ENCODE measurements around the gene OSBPL5. TPM values are rescaled to one million over a fixed set of nuclear protein-coding genes. Genes with fewer than 3 reads are reported as not detected.

Gene OSBPL5
- polyA plus RNA-seq, 3 donors, result 3.1 to 30.3 (median 6.8) TPM

DNA sequence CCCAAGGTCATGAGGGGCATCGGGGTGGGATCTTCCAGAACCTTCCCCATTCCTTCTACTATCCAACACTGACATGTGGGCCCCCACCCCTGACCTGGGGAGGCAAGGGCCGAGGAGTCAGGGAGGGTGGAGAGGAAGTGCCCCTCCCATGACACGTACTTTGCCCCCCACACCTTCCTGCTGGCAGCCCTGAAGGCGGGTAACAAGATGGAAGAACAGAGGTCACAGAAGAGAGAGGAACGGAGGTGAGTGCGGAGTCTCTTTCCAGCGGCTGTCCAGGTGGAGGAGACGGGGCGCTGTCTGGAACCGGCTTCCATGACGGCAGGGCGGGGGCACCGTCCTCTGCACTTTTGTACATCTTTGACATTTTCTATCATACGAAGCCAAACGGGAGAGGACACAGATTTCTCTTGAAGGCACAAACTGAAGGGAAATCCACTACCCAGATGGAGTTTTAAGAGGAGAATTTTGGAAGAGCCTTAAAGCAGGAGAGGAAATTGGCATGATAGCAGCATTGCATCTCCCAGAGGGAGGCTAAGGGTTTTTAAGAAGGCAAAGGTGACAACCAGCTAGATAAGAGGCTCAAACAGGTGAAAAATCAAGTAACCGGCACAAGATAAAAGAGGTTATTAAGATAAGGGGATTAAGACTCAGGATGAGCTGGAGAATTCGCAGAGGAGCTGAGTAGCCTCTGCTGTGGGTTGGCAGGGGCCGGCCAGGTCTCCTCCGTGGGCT is 16.7 kb downstream of the OSBPL5 start:
- no peaks in the 10 kb centered on the region for H3K9me3 ChIP-seq (replicated peaks in 1 of 2; ENCODE audit: control insufficient read depth in 1 of 2, insufficient read depth in 1 of 2, low read length in 2 of 2)
- TF ChIP-seq, protein P1, sequence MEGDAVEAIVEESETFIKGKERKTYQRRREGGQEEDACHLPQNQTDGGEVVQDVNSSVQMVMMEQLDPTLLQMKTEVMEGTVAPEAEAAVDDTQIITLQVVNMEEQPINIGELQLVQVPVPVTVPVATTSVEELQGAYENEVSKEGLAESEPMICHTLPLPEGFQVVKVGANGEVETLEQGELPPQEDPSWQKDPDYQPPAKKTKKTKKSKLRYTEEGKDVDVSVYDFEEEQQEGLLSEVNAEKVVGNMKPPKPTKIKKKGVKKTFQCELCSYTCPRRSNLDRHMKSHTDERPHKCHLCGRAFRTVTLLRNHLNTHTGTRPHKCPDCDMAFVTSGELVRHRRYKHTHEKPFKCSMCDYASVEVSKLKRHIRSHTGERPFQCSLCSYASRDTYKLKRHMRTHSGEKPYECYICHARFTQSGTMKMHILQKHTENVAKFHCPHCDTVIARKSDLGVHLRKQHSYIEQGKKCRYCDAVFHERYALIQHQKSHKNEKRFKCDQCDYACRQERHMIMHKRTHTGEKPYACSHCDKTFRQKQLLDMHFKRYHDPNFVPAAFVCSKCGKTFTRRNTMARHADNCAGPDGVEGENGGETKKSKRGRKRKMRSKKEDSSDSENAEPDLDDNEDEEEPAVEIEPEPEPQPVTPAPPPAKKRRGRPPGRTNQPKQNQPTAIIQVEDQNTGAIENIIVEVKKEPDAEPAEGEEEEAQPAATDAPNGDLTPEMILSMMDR (IDR thresholded peaks at IDR 0.05), result no peak
- Mint-ChIP-seq H3K4me3 (no peak overlapping the region), H3K27ac (peak overlapping the region in 5 of 7 donors; percentile 2 to 73 (median 58)), H3K36me3 (peaks cover 35 to 60% of the 10 kb centered on the region in 2 donors), H3K9me3 (peaks cover 0 to 2% (median 0%) of the 10 kb centered on the region in 7 donors), H3K27me3 (ENCODE audit: low read depth in 3 of 3) (no peaks in the 10 kb centered on the region), H3K4me1 (peaks cover 24% of the 10 kb centered on the region)
- no peak overlapping the region for H3K4me3 ChIP-seq (replicated peaks in 1 of 3; ENCODE audit: low read depth in 2 of 3, low read length in 3 of 3)
- H3K9ac ChIP-seq (ENCODE audit: insufficient read depth, low read length, poor library complexity, severe bottlenecking), result no peak overlapping the region
- H4K20me1 ChIP-seq (ENCODE audit: insufficient read depth, low read length), result peaks cover 100% of the 10 kb centered on the region
- no peak for DNase-seq
- H3K36me3 ChIP-seq (replicated peaks in 1 of 2; ENCODE audit: control insufficient read depth in 1 of 2, insufficient read depth in 2 of 2, low read length in 2 of 2), result peaks cover 16 to 61% of the 10 kb centered on the region in 2 donors
- WGBS (ENCODE audit: insufficient coverage), result 96% methylated on average over 4 of the region's 19 CpGs
- peaks cover 99% of the 10 kb centered on the region for H3K79me2 ChIP-seq (ENCODE audit: insufficient read depth, low read length)
- intact Hi-C loops (cut with micrococcal nuclease), result no loop called here
- peaks cover 7 to 8% of the 10 kb centered on the region in 2 donors for H3K4me1 ChIP-seq (ENCODE audit: control insufficient read depth in 1 of 2, insufficient read depth in 2 of 2, low read length in 2 of 2)
- H3K27me3 ChIP-seq (ENCODE audit: control insufficient read depth in 2 of 2, insufficient read depth in 2 of 2, low read length in 2 of 2), result no peaks in the 10 kb centered on the region
- no peak overlapping the region for H3K4me2 ChIP-seq (replicated peaks; ENCODE audit: extremely low read depth, low read length, poor library complexity, severe bottlenecking)
- no peak overlapping the region for H3K27ac ChIP-seq (ENCODE audit: low read depth in 1 of 2, low read length in 2 of 2)
- H2AFZ ChIP-seq (ENCODE audit: insufficient read depth, low read depth, low read length, poor library complexity, severe bottlenecking), result no peak overlapping the region

DNA sequence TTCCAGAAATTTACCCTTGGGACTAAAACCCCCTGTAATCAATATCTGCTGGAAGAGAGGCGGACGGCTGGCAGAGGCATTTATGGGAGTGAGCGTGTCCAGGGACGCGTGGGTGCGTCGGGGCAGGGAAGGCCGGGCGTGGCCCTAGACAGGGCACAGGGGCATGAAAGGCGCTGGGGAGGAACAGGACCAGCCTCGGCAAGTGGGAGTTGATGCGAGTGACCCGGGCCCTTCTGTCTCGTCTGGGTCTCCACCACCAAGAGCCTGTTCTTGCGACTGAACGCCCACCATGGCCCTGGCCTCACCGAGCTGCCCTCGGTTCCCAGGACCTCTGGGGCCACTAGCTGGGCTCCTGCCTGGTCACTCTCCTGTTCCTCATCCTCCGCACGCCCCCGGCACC is 17.5 kb downstream of the OSBPL5 start:
- WGBS (ENCODE audit: insufficient coverage), result 94% methylated on average over 18 of the region's 21 CpGs
- H3K4me3 Mint-ChIP-seq, result no peak overlapping the region
- peaks cover 1 to 10% of the 10 kb centered on the region in 2 donors for H3K4me1 ChIP-seq (ENCODE audit: control insufficient read depth in 1 of 2, insufficient read depth in 2 of 2, low read length in 2 of 2)
- peaks cover 0 to 2% (median 0%) of the 10 kb centered on the region in 7 donors for H3K9me3 Mint-ChIP-seq
- no peak overlapping the region for H3K9ac ChIP-seq (ENCODE audit: insufficient read depth, low read length, poor library complexity, severe bottlenecking)
- peaks cover 20% of the 10 kb centered on the region for H3K4me1 Mint-ChIP-seq
- peaks cover 16 to 60% of the 10 kb centered on the region in 2 donors for H3K36me3 ChIP-seq (replicated peaks in 1 of 2; ENCODE audit: control insufficient read depth in 1 of 2, insufficient read depth in 2 of 2, low read length in 2 of 2)
- TF ChIP-seq, protein P1 (IDR thresholded peaks at IDR 0.05), result no peak
- H3K27ac ChIP-seq (ENCODE audit: low read depth in 1 of 2, low read length in 2 of 2), result no peak overlapping the region
- no peaks in the 10 kb centered on the region for H3K9me3 ChIP-seq (replicated peaks in 1 of 2; ENCODE audit: control insufficient read depth in 1 of 2, insufficient read depth in 1 of 2, low read length in 2 of 2)
- peak overlapping the region in 2 of 7 donors; percentile 62 to 69 for H3K27ac Mint-ChIP-seq
- no peaks in the 10 kb centered on the region for H3K27me3 ChIP-seq (ENCODE audit: control insufficient read depth in 2 of 2, insufficient read depth in 2 of 2, low read length in 2 of 2)
- H3K79me2 ChIP-seq (ENCODE audit: insufficient read depth, low read length), result peaks cover 96% of the 10 kb centered on the region
- H4K20me1 ChIP-seq (ENCODE audit: insufficient read depth, low read length), result peaks cover 98% of the 10 kb centered on the region
- no peak for DNase-seq
- no peak overlapping the region for H3K4me2 ChIP-seq (replicated peaks; ENCODE audit: extremely low read depth, low read length, poor library complexity, severe bottlenecking)
- intact Hi-C loops (cut with micrococcal nuclease), result no loop called here
- no peaks in the 10 kb centered on the region for H3K27me3 Mint-ChIP-seq (ENCODE audit: low read depth in 3 of 3)
- H3K4me3 ChIP-seq (replicated peaks in 1 of 3; ENCODE audit: low read depth in 2 of 3, low read length in 3 of 3), result no peak overlapping the region
- peaks cover 30 to 60% of the 10 kb centered on the region in 2 donors for H3K36me3 Mint-ChIP-seq
- H2AFZ ChIP-seq (ENCODE audit: insufficient read depth, low read depth, low read length, poor library complexity, severe bottlenecking), result no peak overlapping the region
